ENCODE results near the gene FXYD1. TPM values are rescaled to one million over a fixed set of nuclear protein-coding genes. Genes with fewer than 3 reads are reported as not detected.

Gene FXYD1
- total RNA-seq, 1 donor from 2014 or later: 613 TPM

- intact Hi-C loops (cut with DNase I): no loop called here
- DNase-seq (ENCODE audit: low spot score): no peak
Measured at GRCh38 chr19:35155441-35155840, 16.8 kb downstream of the FXYD1 start.

DNA sequence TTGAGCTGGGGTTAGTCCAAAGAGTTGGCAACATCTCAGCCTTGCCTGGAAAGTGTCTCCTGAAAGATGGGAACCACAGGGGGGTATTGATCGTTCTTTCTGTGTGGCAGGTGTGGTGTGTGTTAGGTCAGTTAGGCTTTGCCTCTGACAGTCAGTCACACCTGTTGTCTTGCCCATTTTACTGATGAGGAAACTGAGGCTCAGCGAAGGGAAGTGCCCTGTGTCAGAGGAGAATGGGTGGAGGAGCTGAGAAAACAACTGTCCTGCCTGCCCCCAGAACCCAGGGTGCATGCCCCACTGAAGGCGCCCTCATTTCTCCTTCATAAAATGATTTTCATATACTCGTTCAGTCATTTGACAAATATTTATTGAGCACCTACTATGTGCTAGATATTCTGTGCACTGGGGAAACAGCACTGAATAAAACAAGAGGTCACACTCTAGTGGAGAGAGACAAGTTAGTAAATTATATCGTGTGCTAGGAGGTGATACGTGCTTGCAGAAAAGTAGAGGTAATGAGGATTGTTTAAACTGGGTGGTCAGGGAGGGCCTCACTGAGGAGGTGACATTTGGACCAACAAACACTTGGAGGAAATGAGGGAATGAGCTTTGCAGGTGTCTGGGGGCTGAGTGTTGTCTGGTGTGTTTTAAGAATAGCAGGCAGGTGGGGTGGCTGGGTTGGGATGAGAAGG, 17.5 kb downstream of the FXYD1 start:
- DNase-seq (ENCODE audit: low spot score): no peak
- intact Hi-C loops (cut with DNase I): no loop called here

GRCh38 chr19:35156673-35157014, 18.0 kb downstream of the FXYD1 start:
- intact Hi-C loops (cut with DNase I): no loop called here
- no peak for DNase-seq (ENCODE audit: low spot score)

DNA sequence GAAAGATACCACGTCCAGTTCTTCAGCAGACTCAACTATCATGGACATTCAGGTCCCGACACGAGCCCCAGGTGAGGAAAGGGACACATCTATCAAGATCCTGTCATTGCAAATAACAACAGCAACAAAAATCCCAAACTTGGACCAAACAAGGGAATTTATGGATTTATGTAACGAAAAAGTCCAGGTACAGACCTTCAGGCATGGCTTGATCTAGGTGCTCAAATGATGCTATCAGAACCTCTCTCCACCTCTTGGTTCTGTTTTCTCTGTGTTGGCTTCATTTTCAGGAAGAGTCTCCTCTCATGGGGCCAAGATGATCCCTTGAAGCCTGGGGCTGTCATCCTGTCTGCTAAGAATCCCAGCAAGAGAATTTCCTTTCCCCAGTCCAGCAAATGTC, 18.8 kb downstream of the FXYD1 start:
- intact Hi-C loops (cut with DNase I): no loop called here
- DNase-seq (ENCODE audit: low spot score): no peak

GRCh38 chr19:35159606-35160005, 21.0 kb downstream of the FXYD1 start:
- intact Hi-C loops (cut with DNase I): no loop called here
- no peak for DNase-seq (ENCODE audit: low spot score)

DNA sequence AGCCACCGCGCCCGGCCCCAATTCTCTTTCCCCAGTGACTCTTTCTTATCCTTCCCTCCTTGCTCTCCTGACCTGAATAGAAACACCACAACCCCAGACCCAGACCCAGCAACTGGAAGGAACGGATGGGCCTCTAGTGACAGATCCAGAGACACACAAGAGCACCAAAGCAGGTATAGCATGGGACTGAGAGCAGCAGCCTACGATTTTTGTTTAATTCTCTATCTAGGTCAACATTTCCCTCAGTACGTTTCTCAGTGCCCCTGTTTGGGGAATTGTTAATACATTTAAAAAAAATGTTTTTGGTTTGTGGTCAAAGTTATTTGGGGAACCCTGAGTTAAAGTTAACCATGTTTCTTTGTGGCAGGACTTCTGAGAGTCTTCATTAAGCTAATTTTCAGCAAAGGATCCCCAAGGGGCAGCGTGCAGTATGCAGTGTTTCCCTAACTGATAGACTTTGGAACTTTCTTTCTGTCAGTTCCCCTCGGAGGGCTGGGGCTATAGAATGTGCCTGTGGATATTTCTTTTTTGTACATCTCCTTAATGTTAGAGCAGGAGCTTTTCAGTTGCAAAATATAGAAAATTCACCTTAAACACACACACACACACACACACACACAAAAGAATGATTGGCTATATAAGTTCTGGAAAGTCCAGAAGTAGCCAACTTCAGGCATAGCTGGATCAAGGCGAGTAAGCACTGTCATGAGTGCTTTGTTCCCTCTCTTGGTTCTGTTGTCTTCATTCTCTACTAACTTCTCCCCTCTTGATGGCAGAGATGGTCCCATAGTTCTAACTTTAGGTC, 22.2 kb downstream of the FXYD1 start:
- no peak for DNase-seq (ENCODE audit: low spot score)
- intact Hi-C loops (cut with DNase I): no loop called here

DNA sequence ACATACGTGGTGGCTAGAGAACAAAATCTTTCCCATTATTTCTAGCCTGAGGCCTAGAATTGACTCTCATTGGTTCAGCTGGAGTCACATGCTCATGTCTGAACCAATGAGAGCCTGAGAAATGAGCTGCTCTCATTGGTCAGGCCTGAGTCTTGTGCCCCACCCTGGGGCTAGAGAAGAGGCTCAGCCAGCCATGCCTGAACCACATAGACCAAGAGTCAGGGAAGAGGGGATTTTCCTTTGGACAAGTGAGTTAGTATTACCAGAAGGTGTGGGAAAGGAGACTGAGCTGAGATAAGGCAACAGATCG, 22.8 kb downstream of the FXYD1 start:
- intact Hi-C loops (cut with DNase I): no loop called here
- DNase-seq (ENCODE audit: low spot score): no peak

DNA sequence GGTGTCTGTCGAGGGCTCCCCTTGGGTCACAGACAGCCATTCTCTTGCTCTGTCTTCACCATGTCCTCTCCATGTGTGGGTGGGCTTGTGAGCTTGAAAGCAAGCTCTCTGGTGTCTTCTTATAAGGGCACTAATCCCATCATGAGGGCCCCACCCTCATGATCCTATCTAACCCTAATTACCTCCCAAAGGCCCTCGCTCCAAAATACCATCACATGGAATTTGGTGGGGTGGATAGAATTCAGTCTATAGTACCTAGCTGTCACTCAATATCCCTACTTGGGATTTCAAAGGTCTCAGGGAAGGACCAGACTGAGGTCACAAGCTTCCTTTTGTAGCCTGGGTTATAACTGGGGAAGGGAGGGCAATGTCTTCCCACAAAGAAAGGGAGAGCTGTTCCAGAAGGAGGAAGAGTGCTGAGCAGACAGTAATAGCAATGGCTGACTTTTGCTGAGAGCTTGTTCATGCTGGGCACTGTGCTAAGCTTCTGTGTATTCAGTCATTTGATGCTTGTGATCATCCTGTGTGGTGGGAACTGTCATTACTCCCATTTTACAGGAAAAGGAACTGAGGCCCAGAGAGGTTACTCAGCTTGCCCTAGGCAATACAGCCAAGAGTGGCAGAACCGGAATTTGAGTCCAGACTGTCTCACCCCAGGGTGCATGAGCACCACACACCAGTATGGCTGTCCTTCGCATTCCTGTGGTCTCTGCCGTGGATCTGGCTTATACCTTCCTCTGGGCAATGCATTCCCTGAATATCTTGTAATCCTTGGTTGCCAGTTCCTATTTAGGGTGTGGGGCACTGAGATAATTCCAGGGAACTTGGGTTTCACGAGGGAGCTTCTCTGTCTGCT, 24.1 kb downstream of the FXYD1 start:
- DNase-seq (ENCODE audit: low spot score): no peak
- intact Hi-C loops (cut with DNase I): no loop called here

DNA sequence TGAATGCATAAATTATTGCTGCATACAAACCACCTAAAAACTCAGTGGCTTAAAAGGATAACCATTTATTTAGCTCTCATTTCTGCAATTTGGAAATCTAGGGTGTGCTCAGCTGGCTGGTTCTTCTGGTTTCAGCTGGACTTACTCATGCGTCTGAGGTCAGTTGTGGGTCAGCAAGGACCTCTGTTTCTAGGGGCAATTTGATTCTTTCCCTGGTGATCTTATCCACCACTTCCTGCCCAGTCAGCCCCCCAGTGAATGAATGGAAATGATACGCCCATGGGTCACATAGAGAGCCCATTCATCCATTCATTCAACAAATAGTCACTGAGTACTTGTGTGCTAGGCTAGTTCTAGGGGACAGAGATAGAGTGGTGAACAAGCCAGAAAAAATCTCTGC, 25.8 kb downstream of the FXYD1 start:
- intact Hi-C loops (cut with DNase I): no loop called here
- peak; percentile 10 for DNase-seq (ENCODE audit: low spot score)

DNA sequence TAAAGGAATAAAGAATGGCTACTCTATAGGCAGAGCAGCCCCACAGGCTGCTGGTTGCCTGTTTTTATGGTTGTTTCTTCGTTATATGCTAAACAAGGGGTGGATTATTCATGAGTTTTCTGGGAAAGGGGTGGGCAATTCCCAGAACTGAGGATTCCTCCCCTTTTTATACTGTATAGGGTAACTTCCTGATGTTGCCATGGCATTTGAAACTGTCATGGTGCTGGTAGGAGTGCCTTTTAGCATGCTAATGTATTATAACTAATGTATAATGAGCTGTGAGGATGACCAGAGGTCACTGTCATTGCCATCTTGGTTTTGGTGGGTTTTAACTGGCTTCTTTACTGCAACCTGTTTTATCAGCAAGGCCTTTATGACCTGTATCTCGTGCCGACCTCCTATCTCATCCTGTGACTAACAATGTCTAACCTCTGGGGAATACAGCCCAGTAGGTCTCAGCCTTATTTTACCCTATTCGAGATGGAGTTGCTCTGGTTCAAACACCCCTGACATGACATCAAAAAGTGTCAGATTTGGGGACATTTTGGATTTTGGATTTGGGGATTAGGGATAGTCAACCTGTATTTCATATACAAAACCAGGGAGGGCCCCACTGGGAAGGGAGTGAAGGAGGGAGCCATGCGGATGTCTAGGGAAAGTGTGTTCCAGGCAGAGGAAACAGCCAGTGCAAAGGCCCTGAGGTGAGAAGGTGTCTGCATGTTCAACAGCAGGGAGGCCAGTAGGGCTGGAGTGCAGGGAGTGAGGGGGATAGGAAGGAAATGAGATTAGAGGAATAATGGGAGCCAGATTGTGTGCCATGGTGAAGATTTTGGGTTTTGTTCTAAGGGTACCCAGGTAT, 26.8 kb downstream of the FXYD1 start:
- intact Hi-C loops (cut with DNase I): no loop called here
- DNase-seq (ENCODE audit: low spot score): peak; percentile 26

DNA sequence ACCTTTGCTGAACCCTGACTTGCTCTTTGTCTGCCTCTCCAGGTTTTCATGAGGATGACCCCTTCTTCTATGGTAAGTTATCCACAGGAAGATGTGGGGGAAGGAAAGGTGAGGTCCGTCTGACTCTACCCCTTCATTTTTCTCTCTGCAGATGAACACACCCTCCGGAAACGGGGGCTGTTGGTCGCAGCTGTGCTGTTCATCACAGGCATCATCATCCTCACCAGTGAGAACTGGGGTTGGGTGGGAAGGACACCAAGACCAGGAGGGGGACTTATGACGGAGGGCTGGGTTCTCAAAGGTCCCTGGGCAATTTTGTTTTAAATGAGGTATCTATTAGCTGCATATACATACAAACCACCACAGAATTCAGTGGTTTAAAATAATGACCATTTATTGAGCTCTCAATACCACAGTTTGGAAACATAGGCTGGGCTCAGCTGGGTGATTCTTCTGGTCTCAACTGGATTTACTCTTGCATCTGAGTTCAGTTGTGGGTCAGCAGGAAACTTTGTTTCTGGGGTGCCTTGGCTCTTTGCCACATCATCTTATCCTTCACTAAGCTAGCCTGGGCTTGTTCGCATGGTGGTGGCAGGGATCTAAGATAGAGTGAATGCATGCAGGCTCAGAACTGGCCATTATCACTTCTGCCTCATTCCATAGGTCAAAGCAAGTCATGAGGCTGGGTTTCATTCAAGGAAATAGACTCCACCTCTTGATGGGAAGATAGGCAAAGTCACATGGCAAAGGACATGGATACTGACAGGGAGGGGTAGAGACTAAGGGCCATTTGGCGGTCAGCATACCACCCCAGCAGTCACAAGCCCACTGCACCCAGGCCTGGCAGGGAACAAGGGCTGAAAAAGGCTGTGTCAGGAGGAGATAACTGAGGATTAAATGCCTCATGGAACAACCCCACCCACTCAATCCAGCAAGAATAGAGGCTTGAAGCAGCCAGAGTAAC, 27.8 kb downstream of the FXYD1 start:
- peak; percentile 35 for DNase-seq (ENCODE audit: low spot score)
- intact Hi-C loops (cut with DNase I): no loop called here

DNA sequence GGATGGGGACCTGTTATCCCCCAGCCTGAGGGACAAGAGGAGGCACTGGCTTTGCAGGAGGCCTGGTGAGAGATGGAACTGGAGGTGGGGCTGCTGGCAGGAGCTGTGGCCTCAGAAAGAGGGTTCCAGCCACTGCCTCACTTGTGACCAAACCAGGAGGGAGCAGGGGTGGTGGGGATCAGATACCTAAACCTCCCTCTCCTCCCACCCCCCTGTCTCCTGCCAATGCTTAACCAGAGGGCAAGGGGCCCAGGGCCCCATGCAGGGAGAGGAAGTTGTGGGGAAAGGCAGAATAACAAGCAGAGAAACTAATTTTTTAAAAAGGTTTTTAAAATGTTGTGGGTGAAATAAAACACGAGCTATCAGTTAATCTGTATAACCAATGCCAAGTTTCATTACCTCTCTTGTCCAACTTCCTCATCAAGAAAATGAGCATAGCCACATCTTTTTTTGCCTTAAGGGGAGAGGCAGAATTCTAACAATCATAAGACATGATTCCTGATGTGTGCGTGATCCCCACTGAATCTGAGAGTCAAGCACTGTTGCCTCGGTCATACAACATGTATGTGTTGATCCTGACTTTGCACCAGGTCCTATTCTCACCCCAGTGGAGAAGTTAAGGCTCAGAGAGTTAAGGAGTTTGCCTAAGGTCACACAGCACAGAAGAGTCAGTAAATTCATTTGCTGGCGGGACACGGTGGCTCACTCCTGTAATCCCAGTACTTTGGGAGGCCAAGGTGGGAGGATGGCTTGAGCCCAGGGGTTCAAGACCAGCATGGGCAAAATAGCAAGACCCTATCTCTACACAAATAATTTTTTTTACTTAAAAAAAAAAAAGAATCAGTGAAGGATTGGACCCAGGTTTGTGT, 28.9 kb downstream of the FXYD1 start:
- peak; percentile 47 for DNase-seq (ENCODE audit: low spot score)
- intact Hi-C loops (cut with DNase I): no loop called here

DNA sequence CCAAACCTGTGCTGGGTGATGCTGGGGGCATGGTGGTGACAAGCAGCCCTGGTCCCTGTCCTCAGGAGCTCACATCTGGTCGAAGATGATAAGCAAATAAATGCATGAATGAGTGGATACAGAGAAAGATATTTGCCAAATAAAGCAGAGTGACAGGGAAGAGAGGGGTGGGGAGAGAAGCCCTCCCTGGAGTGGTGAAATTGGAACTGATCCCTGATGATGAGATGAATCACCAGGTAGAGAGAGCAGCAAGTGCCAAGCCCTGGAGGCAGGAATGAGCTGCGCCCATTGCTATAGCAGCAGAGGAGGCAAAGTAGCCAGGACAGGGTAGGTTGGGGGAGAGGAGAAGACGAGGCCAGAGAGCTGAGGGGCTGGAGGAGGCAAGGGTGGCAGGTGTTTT, 29.6 kb downstream of the FXYD1 start:
- intact Hi-C loops (cut with DNase I): no loop called here
- DNase-seq (ENCODE audit: low spot score): peak; percentile 41

GRCh38 chr19:35169221-35169995, 30.8 kb downstream of the FXYD1 start:
- intact Hi-C loops (cut with DNase I): no loop called here
- DNase-seq (ENCODE audit: low spot score): no peak

GRCh38 chr19:35170359-35171061, 31.9 kb downstream of the FXYD1 start:
- intact Hi-C loops (cut with DNase I): no loop called here
- DNase-seq (ENCODE audit: low spot score): no peak

- DNase-seq (ENCODE audit: low spot score): no peak
- intact Hi-C loops (cut with DNase I): no loop called here
Measured at GRCh38 chr19:35171730-35172129, 33.1 kb downstream of the FXYD1 start.
